SIG-M5 treated with dmso at 0.1 percent for 504 hours (cell line): Measurements from ENCODE around the gene ZCCHC7.
A peak's percentile ranks its signal among the peaks of the same experiment; 100 is the strongest.
"Not testable (repeated sequence)": the region's sequence is repeated elsewhere in the genome, so short reads cannot be mapped to it uniquely, and the experiment has no call there.

Experiments used
- DNase-seq: peaks from one replicate; lab custom pipeline; 2025; ENCODE audit not compliant: unreplicated experiment; lab: John Stamatoyannopoulos, UW

The ZCCHC7 gene

GRCh38 chr9:37167456-37168047 is 47.2 kb downstream of the ZCCHC7 start:
- DNase-seq = no peak

GRCh38 chr9:37172557-37172956 is 52.2 kb downstream of the ZCCHC7 start:
- no peak for DNase-seq

GRCh38 chr9:37174247-37174646 is 53.9 kb downstream of the ZCCHC7 start:
- DNase-seq = no peak

GRCh38 chr9:37178742-37179141 is 58.4 kb downstream of the ZCCHC7 start:
- DNase-seq = no peak

- DNase-seq = no peak
Observed at GRCh38 chr9:37179576-37179975, 59.2 kb downstream of the ZCCHC7 start.

GRCh38 chr9:37180138-37180537 is 59.8 kb downstream of the ZCCHC7 start:
- DNase-seq = no peak

GRCh38 chr9:37182718-37183117 is 62.3 kb downstream of the ZCCHC7 start:
- no peak for DNase-seq

GRCh38 chr9:37184905-37185867 is 64.8 kb downstream of the ZCCHC7 start:
- DNase-seq = no peak

GRCh38 chr9:37187292-37187691 is 66.9 kb downstream of the ZCCHC7 start:
- peak; percentile 25 for DNase-seq

GRCh38 chr9:37187713-37188439 is 67.5 kb downstream of the ZCCHC7 start:
- peak; percentile 78 for DNase-seq

- DNase-seq = not testable (repeated sequence)
Observed at GRCh38 chr9:37190739-37191138, 70.4 kb downstream of the ZCCHC7 start.

- no peak for DNase-seq
Observed at GRCh38 chr9:37191403-37192089, 71.2 kb downstream of the ZCCHC7 start.

- no peak for DNase-seq
Observed at GRCh38 chr9:37192803-37193202, 72.4 kb downstream of the ZCCHC7 start.

GRCh38 chr9:37197158-37198038 is 77.0 kb downstream of the ZCCHC7 start:
- peak; percentile 90 for DNase-seq

GRCh38 chr9:37198039-37198729 is 77.8 kb downstream of the ZCCHC7 start:
- peak; percentile 40 for DNase-seq

GRCh38 chr9:37198831-37199230 is 78.5 kb downstream of the ZCCHC7 start:
- DNase-seq = no peak

GRCh38 chr9:37200433-37201005 is 80.1 kb downstream of the ZCCHC7 start:
- DNase-seq = peak; percentile 56

GRCh38 chr9:37201581-37201980 is 81.2 kb downstream of the ZCCHC7 start:
- DNase-seq = no peak

GRCh38 chr9:37202091-37202490 is 81.7 kb downstream of the ZCCHC7 start:
- DNase-seq = no peak
